ENCODE results near the gene TCP11L2. TPM values are rescaled to one million over a fixed set of nuclear protein-coding genes. Genes with fewer than 3 reads are reported as not detected.

The TCP11L2 gene
- total and polyA plus RNA-seq, 2 of the 13 experiments (the other 11 are each of a cell fraction or from before 2014, with no cell fraction given) = 4.6 to 24.1 TPM

DNA sequence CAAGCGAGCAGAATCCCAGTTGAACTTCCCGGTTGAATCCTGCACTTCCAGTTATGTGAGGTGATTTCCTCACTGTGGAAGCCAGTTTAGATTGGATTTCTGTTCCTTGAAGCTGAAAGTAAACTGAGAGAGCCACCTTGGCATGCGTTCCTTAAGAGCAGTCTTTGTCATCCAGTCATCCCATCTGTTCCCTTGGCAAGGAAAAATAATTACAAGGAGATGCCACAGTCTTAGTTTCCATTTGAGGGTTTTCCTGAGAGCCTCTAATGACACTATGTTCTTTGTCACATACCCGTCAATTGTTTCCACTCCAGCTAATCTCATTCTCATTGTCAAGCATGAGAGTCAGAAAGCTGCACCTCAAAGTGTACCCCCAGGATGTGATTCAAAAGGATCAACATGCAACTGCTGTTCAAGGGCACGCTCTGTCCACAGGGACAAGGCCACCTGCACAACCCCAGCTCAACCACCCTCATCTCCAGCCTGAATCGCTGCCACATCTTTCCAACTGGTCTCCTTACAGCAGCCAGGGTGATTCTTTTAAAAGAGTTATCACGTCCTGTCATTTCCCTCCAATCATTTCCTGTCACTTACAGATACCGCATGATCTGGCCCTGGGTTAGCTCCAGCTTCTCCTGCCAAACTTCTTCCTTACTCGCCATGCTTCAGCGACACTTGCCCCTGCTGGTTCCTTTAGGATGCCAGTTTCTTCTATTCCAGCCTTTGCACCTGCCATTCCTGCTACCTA is 18.0 kb upstream of the TCP11L2 start (continued):
- TF ChIP-seq, protein P1, sequence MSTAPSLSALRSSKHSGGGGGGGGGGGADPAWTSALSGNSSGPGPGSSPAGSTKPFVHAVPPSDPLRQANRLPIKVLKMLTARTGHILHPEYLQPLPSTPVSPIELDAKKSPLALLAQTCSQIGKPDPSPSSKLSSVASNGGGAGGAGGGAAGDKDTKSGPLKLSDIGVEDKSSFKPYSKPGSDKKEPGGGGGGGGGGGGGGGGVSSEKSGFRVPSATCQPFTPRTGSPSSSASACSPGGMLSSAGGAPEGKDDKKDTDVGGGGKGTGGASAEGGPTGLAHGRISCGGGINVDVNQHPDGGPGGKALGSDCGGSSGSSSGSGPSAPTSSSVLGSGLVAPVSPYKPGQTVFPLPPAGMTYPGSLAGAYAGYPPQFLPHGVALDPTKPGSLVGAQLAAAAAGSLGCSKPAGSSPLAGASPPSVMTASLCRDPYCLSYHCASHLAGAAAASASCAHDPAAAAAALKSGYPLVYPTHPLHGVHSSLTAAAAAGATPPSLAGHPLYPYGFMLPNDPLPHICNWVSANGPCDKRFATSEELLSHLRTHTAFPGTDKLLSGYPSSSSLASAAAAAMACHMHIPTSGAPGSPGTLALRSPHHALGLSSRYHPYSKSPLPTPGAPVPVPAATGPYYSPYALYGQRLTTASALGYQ (CRISPR knock-in tag; IDR thresholded peaks at IDR 0.05) = peak; percentile 73; the same call in 1 of the 2 replicates
- TF ChIP-seq ZBTB8A (CRISPR knock-in tag; IDR thresholded peaks at IDR 0.05; ENCODE audit: borderline replicate concordance, low read depth) (no peak), MED13 (CRISPR knock-in tag; IDR thresholded peaks at IDR 0.05) (no peak; the same call in 1 of the 2 replicates), ZMAT3 (CRISPR knock-in tag; conservative IDR thresholded peaks at IDR 0.05) (0 out of 2 replicates have a peak, but pooled peaks have one; percentile 38), ZNF12 (CRISPR knock-in tag; IDR thresholded peaks at IDR 0.05) (no peak), GPN1 (CRISPR knock-in tag; IDR thresholded peaks at IDR 0.05; ENCODE audit: borderline replicate concordance) (no peak), RFX5 (IDR thresholded peaks at IDR 0.05; ENCODE audit: low read depth, low read length) (peak; percentile 26; the same call in 1 of the 2 replicates), GZF1 (CRISPR knock-in tag; IDR thresholded peaks at IDR 0.05) (no peak), PRMT3 (CRISPR knock-in tag; IDR thresholded peaks at IDR 0.05; ENCODE audit: borderline replicate concordance, low read depth) (no peak), STAG1 (CRISPR knock-in tag; IDR thresholded peaks at IDR 0.05) (peak; percentile 18; the same call in 1 of the 2 replicates)
- TF ChIP-seq, protein P2, sequence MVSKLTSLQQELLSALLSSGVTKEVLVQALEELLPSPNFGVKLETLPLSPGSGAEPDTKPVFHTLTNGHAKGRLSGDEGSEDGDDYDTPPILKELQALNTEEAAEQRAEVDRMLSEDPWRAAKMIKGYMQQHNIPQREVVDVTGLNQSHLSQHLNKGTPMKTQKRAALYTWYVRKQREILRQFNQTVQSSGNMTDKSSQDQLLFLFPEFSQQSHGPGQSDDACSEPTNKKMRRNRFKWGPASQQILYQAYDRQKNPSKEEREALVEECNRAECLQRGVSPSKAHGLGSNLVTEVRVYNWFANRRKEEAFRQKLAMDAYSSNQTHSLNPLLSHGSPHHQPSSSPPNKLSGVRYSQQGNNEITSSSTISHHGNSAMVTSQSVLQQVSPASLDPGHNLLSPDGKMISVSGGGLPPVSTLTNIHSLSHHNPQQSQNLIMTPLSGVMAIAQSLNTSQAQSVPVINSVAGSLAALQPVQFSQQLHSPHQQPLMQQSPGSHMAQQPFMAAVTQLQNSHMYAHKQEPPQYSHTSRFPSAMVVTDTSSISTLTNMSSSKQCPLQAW (CRISPR knock-in tag; IDR thresholded peaks at IDR 0.05) = peak; percentile 94
- TF ChIP-seq, protein P3, sequence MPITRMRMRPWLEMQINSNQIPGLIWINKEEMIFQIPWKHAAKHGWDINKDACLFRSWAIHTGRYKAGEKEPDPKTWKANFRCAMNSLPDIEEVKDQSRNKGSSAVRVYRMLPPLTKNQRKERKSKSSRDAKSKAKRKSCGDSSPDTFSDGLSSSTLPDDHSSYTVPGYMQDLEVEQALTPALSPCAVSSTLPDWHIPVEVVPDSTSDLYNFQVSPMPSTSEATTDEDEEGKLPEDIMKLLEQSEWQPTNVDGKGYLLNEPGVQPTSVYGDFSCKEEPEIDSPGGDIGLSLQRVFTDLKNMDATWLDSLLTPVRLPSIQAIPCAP (CRISPR knock-in tag; IDR thresholded peaks at IDR 0.05; ENCODE audit: low read depth) = no peak
- TF ChIP-seq, protein P4, sequence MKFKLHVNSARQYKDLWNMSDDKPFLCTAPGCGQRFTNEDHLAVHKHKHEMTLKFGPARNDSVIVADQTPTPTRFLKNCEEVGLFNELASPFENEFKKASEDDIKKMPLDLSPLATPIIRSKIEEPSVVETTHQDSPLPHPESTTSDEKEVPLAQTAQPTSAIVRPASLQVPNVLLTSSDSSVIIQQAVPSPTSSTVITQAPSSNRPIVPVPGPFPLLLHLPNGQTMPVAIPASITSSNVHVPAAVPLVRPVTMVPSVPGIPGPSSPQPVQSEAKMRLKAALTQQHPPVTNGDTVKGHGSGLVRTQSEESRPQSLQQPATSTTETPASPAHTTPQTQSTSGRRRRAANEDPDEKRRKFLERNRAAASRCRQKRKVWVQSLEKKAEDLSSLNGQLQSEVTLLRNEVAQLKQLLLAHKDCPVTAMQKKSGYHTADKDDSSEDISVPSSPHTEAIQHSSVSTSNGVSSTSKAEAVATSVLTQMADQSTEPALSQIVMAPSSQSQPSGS (CRISPR knock-in tag; IDR thresholded peaks at IDR 0.05) = peak; percentile 79; the same call in 1 of the 2 replicates
- TF ChIP-seq, protein P5, sequence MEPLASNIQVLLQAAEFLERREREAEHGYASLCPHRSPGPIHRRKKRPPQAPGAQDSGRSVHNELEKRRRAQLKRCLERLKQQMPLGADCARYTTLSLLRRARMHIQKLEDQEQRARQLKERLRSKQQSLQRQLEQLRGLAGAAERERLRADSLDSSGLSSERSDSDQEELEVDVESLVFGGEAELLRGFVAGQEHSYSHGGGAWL (CRISPR knock-in tag; IDR thresholded peaks at IDR 0.05) = no peak
- TF ChIP-seq, protein P6, sequence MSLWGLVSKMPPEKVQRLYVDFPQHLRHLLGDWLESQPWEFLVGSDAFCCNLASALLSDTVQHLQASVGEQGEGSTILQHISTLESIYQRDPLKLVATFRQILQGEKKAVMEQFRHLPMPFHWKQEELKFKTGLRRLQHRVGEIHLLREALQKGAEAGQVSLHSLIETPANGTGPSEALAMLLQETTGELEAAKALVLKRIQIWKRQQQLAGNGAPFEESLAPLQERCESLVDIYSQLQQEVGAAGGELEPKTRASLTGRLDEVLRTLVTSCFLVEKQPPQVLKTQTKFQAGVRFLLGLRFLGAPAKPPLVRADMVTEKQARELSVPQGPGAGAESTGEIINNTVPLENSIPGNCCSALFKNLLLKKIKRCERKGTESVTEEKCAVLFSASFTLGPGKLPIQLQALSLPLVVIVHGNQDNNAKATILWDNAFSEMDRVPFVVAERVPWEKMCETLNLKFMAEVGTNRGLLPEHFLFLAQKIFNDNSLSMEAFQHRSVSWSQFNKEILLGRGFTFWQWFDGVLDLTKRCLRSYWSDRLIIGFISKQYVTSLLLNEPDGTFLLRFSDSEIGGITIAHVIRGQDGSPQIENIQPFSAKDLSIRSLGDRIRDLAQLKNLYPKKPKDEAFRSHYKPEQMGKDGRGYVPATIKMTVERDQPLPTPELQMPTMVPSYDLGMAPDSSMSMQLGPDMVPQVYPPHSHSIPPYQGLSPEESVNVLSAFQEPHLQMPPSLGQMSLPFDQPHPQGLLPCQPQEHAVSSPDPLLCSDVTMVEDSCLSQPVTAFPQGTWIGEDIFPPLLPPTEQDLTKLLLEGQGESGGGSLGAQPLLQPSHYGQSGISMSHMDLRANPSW (CRISPR knock-in tag; IDR thresholded peaks at IDR 0.05; ENCODE audit: borderline replicate concordance) = no peak
- TF ChIP-seq, protein P7, sequence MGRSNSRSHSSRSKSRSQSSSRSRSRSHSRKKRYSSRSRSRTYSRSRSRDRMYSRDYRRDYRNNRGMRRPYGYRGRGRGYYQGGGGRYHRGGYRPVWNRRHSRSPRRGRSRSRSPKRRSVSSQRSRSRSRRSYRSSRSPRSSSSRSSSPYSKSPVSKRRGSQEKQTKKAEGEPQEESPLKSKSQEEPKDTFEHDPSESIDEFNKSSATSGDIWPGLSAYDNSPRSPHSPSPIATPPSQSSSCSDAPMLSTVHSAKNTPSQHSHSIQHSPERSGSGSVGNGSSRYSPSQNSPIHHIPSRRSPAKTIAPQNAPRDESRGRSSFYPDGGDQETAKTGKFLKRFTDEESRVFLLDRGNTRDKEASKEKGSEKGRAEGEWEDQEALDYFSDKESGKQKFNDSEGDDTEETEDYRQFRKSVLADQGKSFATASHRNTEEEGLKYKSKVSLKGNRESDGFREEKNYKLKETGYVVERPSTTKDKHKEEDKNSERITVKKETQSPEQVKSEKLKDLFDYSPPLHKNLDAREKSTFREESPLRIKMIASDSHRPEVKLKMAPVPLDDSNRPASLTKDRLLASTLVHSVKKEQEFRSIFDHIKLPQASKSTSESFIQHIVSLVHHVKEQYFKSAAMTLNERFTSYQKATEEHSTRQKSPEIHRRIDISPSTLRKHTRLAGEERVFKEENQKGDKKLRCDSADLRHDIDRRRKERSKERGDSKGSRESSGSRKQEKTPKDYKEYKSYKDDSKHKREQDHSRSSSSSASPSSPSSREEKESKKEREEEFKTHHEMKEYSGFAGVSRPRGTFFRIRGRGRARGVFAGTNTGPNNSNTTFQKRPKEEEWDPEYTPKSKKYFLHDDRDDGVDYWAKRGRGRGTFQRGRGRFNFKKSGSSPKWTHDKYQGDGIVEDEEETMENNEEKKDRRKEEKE (IDR thresholded peaks at IDR 0.05) = no peak
